Neural cell (in vitro differentiated cells): ENCODE measurements around the gene STARD7.

Experiments
- CTCF ChIP-seq: fragments of 450-650 bp; IDR thresholded peaks from 2 replicates; pipeline ENCODE4 v1.5.1; 2014; ENCODE audit warnings: antibody characterized with exemption, mild to moderate bottlenecking, moderate library complexity; ENCODE audit not compliant: poor library complexity, severe bottlenecking
- EP300 ChIP-seq: fragments of 450-650 bp; conservative IDR thresholded peaks from 2 replicates; pipeline ENCODE4 v1.6.1; 2014; ENCODE audit warnings: antibody characterized with exemption, mild to moderate bottlenecking, moderate library complexity; ENCODE audit not compliant: poor library complexity, severe bottlenecking
- RAD21 ChIP-seq: fragments of 450-650 bp; conservative IDR thresholded peaks from 2 replicates; pipeline ENCODE4 v1.6.1; 2014; ENCODE audit warnings: antibody characterized with exemption, mild to moderate bottlenecking, moderate library complexity
- REST ChIP-seq: IDR thresholded peaks from 2 replicates; pipeline ENCODE4 v1.6.1; 2012; ENCODE audit warnings: borderline replicate concordance

- TF ChIP-seq RAD21 (no peak), CTCF (no peak), REST (no peak), EP300 (no peak)
Observed at GRCh38 chr2:96238266-96238665, 29.6 kb upstream of the STARD7 start.
